ENCODE data around the gene CASR.

CASR gene

GRCh38 chr3:122214711-122215110, 31.2 kb downstream of the CASR start:
- no peak for DNase-seq (ENCODE audit: low read depth)

GRCh38 chr3:122215592-122216298, 32.3 kb downstream of the CASR start:
- DNase-seq (ENCODE audit: low read depth), result no peak

GRCh38 chr3:122217901-122218300, 34.4 kb downstream of the CASR start:
- no peak for DNase-seq (ENCODE audit: low read depth)

- DNase-seq (ENCODE audit: low read depth), result no peak
Measured at GRCh38 chr3:122219242-122219872, 35.9 kb downstream of the CASR start.

- DNase-seq (ENCODE audit: low read depth), result no peak
Measured at GRCh38 chr3:122227036-122227781, 43.7 kb downstream of the CASR start.

- no peak for DNase-seq (ENCODE audit: low read depth)
Measured at GRCh38 chr3:122230174-122230573, 46.7 kb downstream of the CASR start.

GRCh38 chr3:122231465-122232157, 48.1 kb downstream of the CASR start:
- DNase-seq (ENCODE audit: low read depth), result no peak

GRCh38 chr3:122232485-122232884, 49.0 kb downstream of the CASR start:
- DNase-seq (ENCODE audit: low read depth), result no peak

GRCh38 chr3:122233101-122233952, 49.9 kb downstream of the CASR start:
- DNase-seq (ENCODE audit: low read depth), result no peak

- DNase-seq (ENCODE audit: low read depth), result no peak
Measured at GRCh38 chr3:122234117-122234516, 50.6 kb downstream of the CASR start.

GRCh38 chr3:122235147-122235546, 51.7 kb downstream of the CASR start:
- no peak for DNase-seq (ENCODE audit: low read depth)

- DNase-seq (ENCODE audit: low read depth), result no peak
Measured at GRCh38 chr3:122239112-122239511, 55.6 kb downstream of the CASR start.

GRCh38 chr3:122245513-122246174, 62.2 kb downstream of the CASR start:
- no peak for DNase-seq (ENCODE audit: low read depth)

- DNase-seq (ENCODE audit: low read depth), result no peak
Measured at GRCh38 chr3:122246199-122246598, 62.7 kb downstream of the CASR start.

- no peak for DNase-seq (ENCODE audit: low read depth)
Measured at GRCh38 chr3:122247087-122247824, 63.8 kb downstream of the CASR start.

- DNase-seq (ENCODE audit: low read depth), result no peak
Measured at GRCh38 chr3:122247825-122248185, 64.3 kb downstream of the CASR start.

GRCh38 chr3:122251428-122251827, 68.0 kb downstream of the CASR start:
- no peak for DNase-seq (ENCODE audit: low read depth)

- no peak for DNase-seq (ENCODE audit: low read depth)
Measured at GRCh38 chr3:122253581-122253980, 70.1 kb downstream of the CASR start.

- DNase-seq (ENCODE audit: low read depth), result no peak
Measured at GRCh38 chr3:122255757-122256439, 72.4 kb downstream of the CASR start.
